ENCODE measurements around the gene BICRA.

GRCh38 chr19:47686679-47687450, 77.9 kb downstream of the BICRA start:
- TF ChIP-seq, protein P1, sequence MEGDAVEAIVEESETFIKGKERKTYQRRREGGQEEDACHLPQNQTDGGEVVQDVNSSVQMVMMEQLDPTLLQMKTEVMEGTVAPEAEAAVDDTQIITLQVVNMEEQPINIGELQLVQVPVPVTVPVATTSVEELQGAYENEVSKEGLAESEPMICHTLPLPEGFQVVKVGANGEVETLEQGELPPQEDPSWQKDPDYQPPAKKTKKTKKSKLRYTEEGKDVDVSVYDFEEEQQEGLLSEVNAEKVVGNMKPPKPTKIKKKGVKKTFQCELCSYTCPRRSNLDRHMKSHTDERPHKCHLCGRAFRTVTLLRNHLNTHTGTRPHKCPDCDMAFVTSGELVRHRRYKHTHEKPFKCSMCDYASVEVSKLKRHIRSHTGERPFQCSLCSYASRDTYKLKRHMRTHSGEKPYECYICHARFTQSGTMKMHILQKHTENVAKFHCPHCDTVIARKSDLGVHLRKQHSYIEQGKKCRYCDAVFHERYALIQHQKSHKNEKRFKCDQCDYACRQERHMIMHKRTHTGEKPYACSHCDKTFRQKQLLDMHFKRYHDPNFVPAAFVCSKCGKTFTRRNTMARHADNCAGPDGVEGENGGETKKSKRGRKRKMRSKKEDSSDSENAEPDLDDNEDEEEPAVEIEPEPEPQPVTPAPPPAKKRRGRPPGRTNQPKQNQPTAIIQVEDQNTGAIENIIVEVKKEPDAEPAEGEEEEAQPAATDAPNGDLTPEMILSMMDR (IDR thresholded peaks at IDR 0.05; ENCODE audit: low read length) = no peak
- no peak for TF ChIP-seq EZH2 (IDR thresholded peaks at IDR 0.05; ENCODE audit: borderline replicate concordance, low read length)
